ENCODE data around the gene TPRG1.

GRCh38 chr3:189229196-189229828 lies 57.5 kb downstream of the TPRG1 start:
- TF ChIP-seq CTCF (IDR thresholded peaks at IDR 0.05) = no peak
- no peak for TF ChIP-seq POLR2A (IDR thresholded peaks at IDR 0.05)
